OCI-LY7 (cell line): ENCODE measurements around the gene CCIN. TPM values are rescaled to one million over a fixed set of nuclear protein-coding genes. Genes with fewer than 3 reads are reported as not detected.

Experiments used
- BruUV-seq: library from RNA; stranded (reverse); fragments of 400-500 nt; replicated peaks from 2 replicates; lab custom pipeline; 2021; lab: Mats Ljungman, UMichigan
- CTCF ChIA-PET: fragments of 300-600 bp; sonication (Branson Sonifier 250); formaldehyde crosslinking; loops from one replicate; lab custom pipeline; 2022; ENCODE audit warnings: antibody characterized with exemption; ENCODE audit not compliant: unreplicated experiment; lab: Charles Lee
- POLR2A ChIA-PET: fragments of 300-600 bp; sonication (Branson Sonifier 250); formaldehyde crosslinking; loops from one replicate; lab custom pipeline; 2022; ENCODE audit warnings: antibody characterized with exemption; lab: Charles Lee
- DNase-seq: peaks from one replicate; pipeline ENCODE4 v3.0.0-alpha.2; 2015; ENCODE audit warnings: low spot score
- H2AFZ ChIP-seq: fragments of 200-600 bp; sonication (generic), shearing (Covaris generic); 2 replicates; pipeline ENCODE4 v1.6.1; 2014; ENCODE audit warnings: mild to moderate bottlenecking, antibody characterized with exemption, low read length, moderate library complexity
- H3K27ac ChIP-seq: fragments of 200-600 bp; sonication (generic); 2 replicates; pipeline ENCODE4 v1.5.1; 2014; ENCODE audit warnings: mixed run types, low read depth, mild to moderate bottlenecking, moderate library complexity, low read length, inconsistent platforms; ENCODE audit not compliant: poor library complexity, severe bottlenecking
- H3K36me3 ChIP-seq: fragments of 200-600 bp; sonication (generic); 2 replicates; pipeline ENCODE4 v1.6.1; 2014; ENCODE audit warnings: mild to moderate bottlenecking, antibody characterized with exemption, low read length, moderate library complexity, mixed read lengths; ENCODE audit not compliant: insufficient read depth
- H3K4me1 ChIP-seq: fragments of 200-600 bp; sonication (generic); 2 replicates; pipeline ENCODE4 v1.5.1; 2014; ENCODE audit warnings: mild to moderate bottlenecking, low read length; ENCODE audit not compliant: insufficient read depth, poor library complexity, severe bottlenecking
- H3K4me2 ChIP-seq: fragments of 200-600 bp; sonication (generic); 2 replicates; pipeline ENCODE4 v1.6.1; 2014; ENCODE audit warnings: mild to moderate bottlenecking, low read length
- H3K4me3 ChIP-seq: fragments of 200-600 bp; sonication (generic); 2 replicates; pipeline ENCODE4 v1.5.1; 2014; ENCODE audit warnings: mild to moderate bottlenecking, low read depth, low read length; ENCODE audit not compliant: poor library complexity, severe bottlenecking
- H3K79me2 ChIP-seq: fragments of 200-600 bp; sonication (generic); 2 replicates; pipeline ENCODE4 v1.6.1; 2016; ENCODE audit warnings: low read depth, mild to moderate bottlenecking, low read length, moderate library complexity, mixed read lengths; ENCODE audit not compliant: insufficient read depth
- H3K9me2 ChIP-seq: fragments of 200-600 bp; sonication (generic); 2 replicates; pipeline ENCODE4 v1.6.1; 2016; ENCODE audit warnings: mild to moderate bottlenecking, low read length, mixed read lengths; ENCODE audit not compliant: insufficient read depth
- H3K9me3 ChIP-seq: fragments of 200-600 bp; sonication (generic); 2 replicates; pipeline ENCODE4 v1.6.1; 2014; ENCODE audit warnings: mild to moderate bottlenecking, mixed run types, low read length, mixed read lengths
- H4K20me1 ChIP-seq: fragments of 200-600 bp; sonication (generic); 2 replicates; pipeline ENCODE4 v1.6.1; 2014; ENCODE audit warnings: mild to moderate bottlenecking, antibody characterized with exemption, low read length, moderate library complexity, mixed read lengths; ENCODE audit not compliant: insufficient read depth
- EZH2phosphoT487 ChIP-seq: fragments of 200-600 bp; sonication (generic); IDR thresholded peaks from 2 replicates; pipeline ENCODE4 v1.6.1; 2018; ENCODE audit warnings: low read depth, borderline replicate concordance, mild to moderate bottlenecking, mixed run types, antibody characterized with exemption, low read length, moderate library complexity, mixed read lengths
- intact Hi-C: fragments of 100-400 bp; cut with micrococcal nuclease; formaldehyde crosslinking; loops from one replicate; pipeline ENCODE4 v1.10.0; 2022; ENCODE audit not compliant: unreplicated experiment
- total RNA-seq, 2 experiments: library from RNA; depleted of rRNA in 1 of 2; stranded (reverse); fragments of >200 nt in 1 of 2; shearing (Covaris generic) in 1 of 2; gene quantifications; 2 replicates each; pipeline ENCODE4 v1.2.3, GENCODE V29; 2014 to 2022
- TF ChIP-seq, protein P1 (sequence below): fragments of 200-600 bp; sonication (generic); conservative IDR thresholded peaks from 2 replicates; pipeline ENCODE4 v1.5.1; 2014; ENCODE audit warnings: mild to moderate bottlenecking, antibody characterized with exemption, low read length, moderate library complexity, mixed read lengths

CCIN gene
- total RNA-seq, 2 experiments from 2014 or later, result not detected

DNA sequence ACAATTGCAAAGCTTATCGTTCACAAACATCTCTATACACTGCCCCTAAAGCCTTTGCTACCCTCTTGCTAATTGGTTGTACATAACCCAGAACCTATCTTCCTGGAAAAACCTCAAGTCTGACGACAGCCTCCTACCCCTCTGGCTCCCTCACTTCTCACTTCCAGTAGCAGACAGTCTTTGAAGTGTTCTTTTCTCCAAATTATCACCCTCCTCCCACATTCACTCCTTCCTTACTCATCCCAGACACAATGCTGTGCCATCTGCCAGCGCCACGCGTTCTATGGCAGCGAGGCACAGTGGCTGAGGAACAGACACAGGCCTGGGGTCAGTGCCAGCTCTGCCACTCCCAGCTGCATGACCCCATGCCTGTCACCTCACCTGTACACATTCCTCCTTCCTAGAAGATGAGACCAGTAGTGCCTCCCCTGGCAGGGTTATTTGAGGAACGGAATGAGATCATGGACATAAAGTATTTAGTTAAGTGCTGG is 49.3 kb downstream of the CCIN start:
- Histone ChIP-seq H3K9me3 (no peaks in the 10 kb centered on the region), H3K4me1 (no peaks in the 10 kb centered on the region), H3K9me2 (no peaks in the 10 kb centered on the region), H3K27ac (no peak overlapping the region), H3K4me3 (no peak overlapping the region), H2AFZ (no peak overlapping the region), H3K4me2 (no peak overlapping the region), H3K36me3 (peaks cover 95% of the 10 kb centered on the region), H3K79me2 (no peaks in the 10 kb centered on the region), H4K20me1 (no peaks in the 10 kb centered on the region; the same call in 1 of the 2 replicates)
- intact Hi-C loops, result no loop called here
- CTCF ChIA-PET, result no interaction called here
- POLR2A ChIA-PET, result interaction anchor here (0.5 to 1.0 kb wide), 2 partner anchors 13 to 267 kb away, joined by 3 read pairs; no protein-coding TSS in a partner anchor
- DNase-seq, result no peak
- no peak for TF ChIP-seq EZH2phosphoT487
- TF ChIP-seq, protein P1, sequence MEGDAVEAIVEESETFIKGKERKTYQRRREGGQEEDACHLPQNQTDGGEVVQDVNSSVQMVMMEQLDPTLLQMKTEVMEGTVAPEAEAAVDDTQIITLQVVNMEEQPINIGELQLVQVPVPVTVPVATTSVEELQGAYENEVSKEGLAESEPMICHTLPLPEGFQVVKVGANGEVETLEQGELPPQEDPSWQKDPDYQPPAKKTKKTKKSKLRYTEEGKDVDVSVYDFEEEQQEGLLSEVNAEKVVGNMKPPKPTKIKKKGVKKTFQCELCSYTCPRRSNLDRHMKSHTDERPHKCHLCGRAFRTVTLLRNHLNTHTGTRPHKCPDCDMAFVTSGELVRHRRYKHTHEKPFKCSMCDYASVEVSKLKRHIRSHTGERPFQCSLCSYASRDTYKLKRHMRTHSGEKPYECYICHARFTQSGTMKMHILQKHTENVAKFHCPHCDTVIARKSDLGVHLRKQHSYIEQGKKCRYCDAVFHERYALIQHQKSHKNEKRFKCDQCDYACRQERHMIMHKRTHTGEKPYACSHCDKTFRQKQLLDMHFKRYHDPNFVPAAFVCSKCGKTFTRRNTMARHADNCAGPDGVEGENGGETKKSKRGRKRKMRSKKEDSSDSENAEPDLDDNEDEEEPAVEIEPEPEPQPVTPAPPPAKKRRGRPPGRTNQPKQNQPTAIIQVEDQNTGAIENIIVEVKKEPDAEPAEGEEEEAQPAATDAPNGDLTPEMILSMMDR, result no peak
- no TSS peak for BruUV-seq

Other genes with a start within 250 kb of the CCIN start
- not detected in 2 replicates for gene OR2S2, start 211.2 kb upstream of the CCIN start, total RNA-seq (2014; rRNA removed; shearing (Covaris generic))
- not detected in 2 replicates for gene OR2S2, start 211.2 kb upstream of the CCIN start, total RNA-seq (2022)
- 3.0 and 6.0 TPM in 2 replicates for gene RECK, start 132.5 kb upstream of the CCIN start, total RNA-seq (2014; rRNA removed; shearing (Covaris generic))
- gene RECK, start 132.5 kb upstream of the CCIN start, total RNA-seq (2022), result 6.5 and 8.1 TPM in 2 replicates
- gene GLIPR2, start 32.7 kb upstream of the CCIN start, total RNA-seq (2014; rRNA removed; shearing (Covaris generic)), result not detected in 2 replicates
- gene GLIPR2, start 32.7 kb upstream of the CCIN start, total RNA-seq (2022), result not detected in 2 replicates
- 150 and 176 TPM in 2 replicates for gene CLTA, start 21.5 kb downstream of the CCIN start, total RNA-seq (2014; rRNA removed; shearing (Covaris generic))
- gene CLTA, start 21.5 kb downstream of the CCIN start, total RNA-seq (2022), result 161 and 171 TPM in 2 replicates
- 12.9 and 15.5 TPM in 2 replicates for gene GNE, start 89.1 kb downstream of the CCIN start, total RNA-seq (2014; rRNA removed; shearing (Covaris generic))
- 27.7 and 28.4 TPM in 2 replicates for gene GNE, start 89.1 kb downstream of the CCIN start, total RNA-seq (2022)
- gene RNF38, start 230.9 kb downstream of the CCIN start, total RNA-seq (2014; rRNA removed; shearing (Covaris generic)), result 5.7 and 9.0 TPM in 2 replicates
- gene RNF38, start 230.9 kb downstream of the CCIN start, total RNA-seq (2022), result 25.5 and 30.5 TPM in 2 replicates